HG02938 (cell line): ENCODE results near the gene MAP1B.

Experiments
- ATAC-seq: cut with Tn5 transposase; IDR thresholded peaks from one replicate; pipeline ENCODE4 v1.9.1; 2021; ENCODE audit warnings: mild to moderate bottlenecking, moderate library complexity; ENCODE audit not compliant: unreplicated experiment

The MAP1B gene

GRCh38 chr5:72093824-72094223 is 13.5 kb upstream of the MAP1B start:
- ATAC-seq: no peak

- ATAC-seq: no peak
Observed at GRCh38 chr5:72096602-72097188, 10.6 kb upstream of the MAP1B start.

- no peak for ATAC-seq
Observed at GRCh38 chr5:72101828-72102227, 5.4 kb upstream of the MAP1B start.

- no peak for ATAC-seq
Observed at GRCh38 chr5:72106817-72107130, 501 bp upstream of the MAP1B start.

- ATAC-seq: no peak
Observed at GRCh38 chr5:72107901-72108201, 576 bp downstream of the MAP1B start.

- ATAC-seq: no peak
Observed at GRCh38 chr5:72108202-72109061, 1.2 kb downstream of the MAP1B start.

- no peak for ATAC-seq
Observed at GRCh38 chr5:72109062-72109411, 1.8 kb downstream of the MAP1B start.

GRCh38 chr5:72109625-72110024 is 2.4 kb downstream of the MAP1B start:
- no peak for ATAC-seq

GRCh38 chr5:72110394-72111013 is 3.2 kb downstream of the MAP1B start:
- ATAC-seq: no peak

- ATAC-seq: no peak
Observed at GRCh38 chr5:72112389-72112788, 5.1 kb downstream of the MAP1B start.

- ATAC-seq: no peak
Observed at GRCh38 chr5:72114629-72115028, 7.4 kb downstream of the MAP1B start.

GRCh38 chr5:72115296-72115695 is 8.0 kb downstream of the MAP1B start:
- ATAC-seq: no peak

- no peak for ATAC-seq
Observed at GRCh38 chr5:72117307-72117706, 10.0 kb downstream of the MAP1B start.

GRCh38 chr5:72121052-72121779 is 13.9 kb downstream of the MAP1B start:
- no peak for ATAC-seq

GRCh38 chr5:72121780-72122445 is 14.6 kb downstream of the MAP1B start:
- no peak for ATAC-seq

- no peak for ATAC-seq
Observed at GRCh38 chr5:72122602-72123001, 15.3 kb downstream of the MAP1B start.

- ATAC-seq: no peak
Observed at GRCh38 chr5:72123764-72124376, 16.6 kb downstream of the MAP1B start.

GRCh38 chr5:72125271-72125940 is 18.1 kb downstream of the MAP1B start:
- ATAC-seq: no peak

GRCh38 chr5:72125941-72126620 is 18.8 kb downstream of the MAP1B start:
- no peak for ATAC-seq

- no peak for ATAC-seq
Observed at GRCh38 chr5:72126796-72127195, 19.5 kb downstream of the MAP1B start.
